ENCODE measurements around the gene ADK. TPM values are rescaled to one million over a fixed set of nuclear protein-coding genes. Genes with fewer than 3 reads are reported as not detected.

The ADK gene
- total and polyA plus RNA-seq, 2 donors (not counting 3 experiments of a cell fraction or from before 2014, with no cell fraction given) = 11.7 to 46.5 TPM

GRCh38 chr10:74289951-74290350 lies 138.9 kb downstream of the ADK start:
- no peak overlapping the region for H3K4me3 ChIP-seq (replicated peaks in 1 of 3; ENCODE audit: insufficient read depth in 1 of 3, low read depth in 1 of 3, low read length in 3 of 3)
- dilution Hi-C loops (cut with MboI; ENCODE audit: extremely low pct_ligation_motif_present, low sequenced_read_pairs) = no loop called here
- H3K9me1 ChIP-seq (replicated peaks; ENCODE audit: control insufficient read depth, extremely low read depth, insufficient read depth, low read length) = no peaks in the 10 kb centered on the region
- H3K4me2 ChIP-seq (ENCODE audit: insufficient read depth, low read length) = no peak overlapping the region
- peaks cover 3% of the 10 kb centered on the region for H3K4me1 ChIP-seq (ENCODE audit: control insufficient read depth, extremely low read depth, insufficient read depth, low read length)
- no peak overlapping the region for H2AFZ ChIP-seq (ENCODE audit: low read depth, low read length)
- POLR2A ChIA-PET = no interaction called here
- CTCF ChIA-PET = no interaction called here
- intact Hi-C loops (cut with micrococcal nuclease) = no loop called here
- DNase-seq (ENCODE audit: low read depth, low spot score) (peak; percentile 19), FAIRE-seq (no peak)
- no peak overlapping the region for H3K27ac ChIP-seq (ENCODE audit: insufficient read depth, low read depth, low read length)
- H3K79me2 ChIP-seq (ENCODE audit: control insufficient read depth, insufficient read depth, low read length) = peaks cover 29% of the 10 kb centered on the region
- H4K20me1 ChIP-seq (replicated peaks; ENCODE audit: control insufficient read depth, extremely low read depth, insufficient read depth, low read length) = no peaks in the 10 kb centered on the region
- H3K9ac ChIP-seq (replicated peaks; ENCODE audit: extremely low read depth, insufficient read depth, low read length) = no peak overlapping the region
- H3K9me3 ChIP-seq (replicated peaks; ENCODE audit: control insufficient read depth, insufficient read depth, low read length) = no peaks in the 10 kb centered on the region
- H3K36me3 ChIP-seq (ENCODE audit: control insufficient read depth in 2 of 2, extremely low read depth in 1 of 2, insufficient read depth in 2 of 2, low read length in 2 of 2) = no peaks in the 10 kb centered on the region
- BruUV-seq (replicated peaks) = no TSS peak
- TF ChIP-seq, protein P1, sequence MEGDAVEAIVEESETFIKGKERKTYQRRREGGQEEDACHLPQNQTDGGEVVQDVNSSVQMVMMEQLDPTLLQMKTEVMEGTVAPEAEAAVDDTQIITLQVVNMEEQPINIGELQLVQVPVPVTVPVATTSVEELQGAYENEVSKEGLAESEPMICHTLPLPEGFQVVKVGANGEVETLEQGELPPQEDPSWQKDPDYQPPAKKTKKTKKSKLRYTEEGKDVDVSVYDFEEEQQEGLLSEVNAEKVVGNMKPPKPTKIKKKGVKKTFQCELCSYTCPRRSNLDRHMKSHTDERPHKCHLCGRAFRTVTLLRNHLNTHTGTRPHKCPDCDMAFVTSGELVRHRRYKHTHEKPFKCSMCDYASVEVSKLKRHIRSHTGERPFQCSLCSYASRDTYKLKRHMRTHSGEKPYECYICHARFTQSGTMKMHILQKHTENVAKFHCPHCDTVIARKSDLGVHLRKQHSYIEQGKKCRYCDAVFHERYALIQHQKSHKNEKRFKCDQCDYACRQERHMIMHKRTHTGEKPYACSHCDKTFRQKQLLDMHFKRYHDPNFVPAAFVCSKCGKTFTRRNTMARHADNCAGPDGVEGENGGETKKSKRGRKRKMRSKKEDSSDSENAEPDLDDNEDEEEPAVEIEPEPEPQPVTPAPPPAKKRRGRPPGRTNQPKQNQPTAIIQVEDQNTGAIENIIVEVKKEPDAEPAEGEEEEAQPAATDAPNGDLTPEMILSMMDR (IDR thresholded peaks at IDR 0.05; ENCODE audit: extremely low read depth in 1 of 2, insufficient read depth in 1 of 2, low read depth in 1 of 2, low read length in 2 of 2) = no peak
- TF ChIP-seq EZH2 (IDR thresholded peaks at IDR 0.05; ENCODE audit: borderline replicate concordance, low read depth, low read length, severe bottlenecking) (no peak), MAX (IDR thresholded peaks at IDR 0.05; ENCODE audit: insufficient read depth, insufficient read length) (no peak), JUN (IDR thresholded peaks at IDR 0.05; ENCODE audit: borderline replicate concordance, insufficient read depth, insufficient read length, low read depth) (no peak), GATA2 (IDR thresholded peaks at IDR 0.05; ENCODE audit: insufficient read depth, insufficient read length, low read depth, low read length) (no peak), FOS (IDR thresholded peaks at IDR 0.05; ENCODE audit: borderline replicate concordance, insufficient read depth, low read length) (no peak), MYC (IDR thresholded peaks at IDR 0.05; ENCODE audit: low read depth, low read length) (no peak), POLR2AphosphoS5 (IDR thresholded peaks at IDR 0.05; ENCODE audit: insufficient read depth, low read depth, low read length) (no peak), POLR2A (IDR thresholded peaks at IDR 0.05; ENCODE audit: low read depth, low read length) (no peak)
- H3K27me3 ChIP-seq (ENCODE audit: control insufficient read depth in 2 of 2, insufficient read depth in 2 of 2, low read length in 2 of 2) = no peaks in the 10 kb centered on the region

Data from endothelial cell of umbilical vein (primary cell).